Lower leg skin (tissue), 3 donors: Measurements from ENCODE around the gene MAPT.
"Not testable (repeated sequence)": the region's sequence is repeated elsewhere in the genome, so short reads cannot be mapped to it uniquely, and the experiment has no call there.

Experiments
- POLR2A ChIP-seq, 2 donors: fragments of 450-650 bp; IDR thresholded peaks; one replicate each; pipeline ENCODE4 v1.6.1; 2016 to 2017; ENCODE audit warnings: antibody characterized with exemption in 2 of 2, mild to moderate bottlenecking in 1 of 2, moderate library complexity in 1 of 2
- TF ChIP-seq, protein P1 (sequence below), 3 donors: fragments of 450-650 bp; IDR thresholded peaks; one replicate each; pipeline ENCODE4 v1.5.1; 2016; ENCODE audit warnings: antibody characterized with exemption in 3 of 3, mild to moderate bottlenecking in 3 of 3, moderate library complexity in 2 of 3

DNA sequence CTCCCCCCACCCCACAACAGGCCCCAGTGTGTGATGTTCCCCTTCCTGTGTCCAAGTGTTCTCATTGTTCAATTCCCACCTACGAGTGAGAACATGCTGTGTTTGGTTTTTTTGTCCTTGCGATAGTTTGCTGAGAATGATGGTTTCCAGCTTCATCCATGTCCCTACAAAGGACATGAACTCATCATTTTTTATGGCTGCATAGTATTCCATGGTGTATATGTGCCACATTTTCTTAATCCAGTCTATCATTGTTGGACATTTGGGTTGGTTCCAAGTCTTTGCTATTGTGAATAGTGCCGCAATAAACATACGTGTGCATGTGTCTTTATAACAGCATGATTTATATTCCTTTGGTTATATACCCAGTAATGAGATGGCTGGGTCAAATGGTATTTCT is 62.4 kb downstream of the MAPT start:
- TF ChIP-seq, protein P1, sequence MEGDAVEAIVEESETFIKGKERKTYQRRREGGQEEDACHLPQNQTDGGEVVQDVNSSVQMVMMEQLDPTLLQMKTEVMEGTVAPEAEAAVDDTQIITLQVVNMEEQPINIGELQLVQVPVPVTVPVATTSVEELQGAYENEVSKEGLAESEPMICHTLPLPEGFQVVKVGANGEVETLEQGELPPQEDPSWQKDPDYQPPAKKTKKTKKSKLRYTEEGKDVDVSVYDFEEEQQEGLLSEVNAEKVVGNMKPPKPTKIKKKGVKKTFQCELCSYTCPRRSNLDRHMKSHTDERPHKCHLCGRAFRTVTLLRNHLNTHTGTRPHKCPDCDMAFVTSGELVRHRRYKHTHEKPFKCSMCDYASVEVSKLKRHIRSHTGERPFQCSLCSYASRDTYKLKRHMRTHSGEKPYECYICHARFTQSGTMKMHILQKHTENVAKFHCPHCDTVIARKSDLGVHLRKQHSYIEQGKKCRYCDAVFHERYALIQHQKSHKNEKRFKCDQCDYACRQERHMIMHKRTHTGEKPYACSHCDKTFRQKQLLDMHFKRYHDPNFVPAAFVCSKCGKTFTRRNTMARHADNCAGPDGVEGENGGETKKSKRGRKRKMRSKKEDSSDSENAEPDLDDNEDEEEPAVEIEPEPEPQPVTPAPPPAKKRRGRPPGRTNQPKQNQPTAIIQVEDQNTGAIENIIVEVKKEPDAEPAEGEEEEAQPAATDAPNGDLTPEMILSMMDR (IDR thresholded peaks at IDR 0.05), result not testable (repeated sequence)
- TF ChIP-seq POLR2A (IDR thresholded peaks at IDR 0.05), result not testable (repeated sequence)
